Bronchial epithelial cell (primary cell): Measurements from ENCODE around the gene IFIT1B. TPM values are rescaled to one million over a fixed set of nuclear protein-coding genes. Genes with fewer than 3 reads are reported as not detected.

ENCODE experiments used
- DNase-seq: peaks from one replicate; pipeline ENCODE4 v3.0.0-alpha.2; 2010; ENCODE audit warnings: low read depth
- FAIRE-seq: peaks from 2 replicates; lab custom pipeline; 2011; peaks lifted over from hg19 to GRCh38; lab: Jason Lieb, UNC
- H3K27me3 ChIP-seq: 2 replicates; pipeline ENCODE4 v1.5.1; 2011; ENCODE audit warnings: low read length; ENCODE audit not compliant: control insufficient read depth, insufficient read depth
- H3K36me3 ChIP-seq: 2 replicates; pipeline ENCODE4 v1.5.1; 2011; ENCODE audit warnings: low read length; ENCODE audit not compliant: control insufficient read depth, insufficient read depth
- H3K4me3 ChIP-seq: 2 replicates; pipeline ENCODE4 v1.5.1; 2011; ENCODE audit warnings: mild to moderate bottlenecking, low read depth, low read length, control low read depth
- CTCF ChIP-seq: IDR thresholded peaks from 2 replicates; pipeline ENCODE4 v1.5.1; 2011; ENCODE audit warnings: mild to moderate bottlenecking, moderate library complexity, low read length, control low read depth, inconsistent platforms; ENCODE audit not compliant: insufficient read depth, severe bottlenecking
- total RNA-seq: library from RNA; depleted of rRNA; stranded (reverse); fragments of >200 nt; gene quantifications from 2 replicates; pipeline ENCODE4 v1.2.1, GENCODE V29; 2014

The IFIT1B gene
- total RNA-seq, 1 donor from 2014 or later, result not detected

DNA sequence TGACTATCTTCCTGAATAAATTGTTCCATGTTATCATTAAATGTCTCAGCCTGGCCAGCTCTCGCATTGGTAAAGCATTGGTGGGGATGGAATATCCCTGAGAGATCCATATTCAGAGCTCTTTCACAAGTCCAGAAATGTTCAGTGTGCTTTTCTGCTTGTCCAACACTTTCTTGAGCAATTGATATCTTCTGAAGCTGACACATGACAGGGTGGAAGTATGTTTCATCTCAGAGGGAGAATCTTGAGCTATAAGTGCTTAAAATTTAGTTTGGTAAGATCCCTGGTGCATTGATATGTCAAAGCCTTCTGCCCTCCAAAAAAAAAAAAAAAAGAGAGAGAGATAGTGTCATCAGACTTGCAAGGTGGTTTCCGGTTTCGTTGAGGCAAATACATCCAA lies 42.6 kb upstream of the IFIT1B start:
- no peaks in the 10 kb centered on the region for H3K36me3 ChIP-seq
- FAIRE-seq, result no peak
- TF ChIP-seq CTCF, result no peak

DNA sequence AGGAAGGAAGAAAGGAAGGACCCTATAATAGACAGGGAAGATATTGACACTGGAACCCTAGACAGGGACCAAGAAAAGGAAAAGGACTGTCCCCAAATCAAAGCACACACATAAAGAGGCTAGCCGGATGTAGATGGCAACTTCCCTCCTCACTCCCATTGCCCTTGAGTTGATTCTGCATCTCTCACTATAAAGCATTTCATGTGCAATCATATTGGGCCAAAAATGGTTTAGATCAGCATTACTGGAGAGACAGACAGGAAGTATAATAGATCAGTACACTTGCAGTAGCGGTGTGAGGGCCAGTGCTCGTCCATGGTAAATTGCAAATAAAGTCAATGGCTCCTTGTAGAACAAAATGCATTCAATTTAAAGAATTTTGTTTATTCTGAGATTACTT lies 41.6 kb upstream of the IFIT1B start:
- no peak overlapping the region for H3K4me3 ChIP-seq
- DNase-seq (no peak), FAIRE-seq (no peak)
- H3K27me3 ChIP-seq, result no peaks in the 10 kb centered on the region
- TF ChIP-seq CTCF, result no peak
- H3K36me3 ChIP-seq, result no peaks in the 10 kb centered on the region

More for the DNA sequence above, 42.6 kb upstream of the IFIT1B start:
- Histone ChIP-seq H3K4me3 (no peak overlapping the region), H3K27me3 (no peaks in the 10 kb centered on the region)
- DNase-seq, result no peak

- H3K36me3 ChIP-seq, result no peaks in the 10 kb centered on the region
- FAIRE-seq (no peak), DNase-seq (peak; percentile 96)
- H3K4me3 ChIP-seq, result no peak overlapping the region
- H3K27me3 ChIP-seq, result no peaks in the 10 kb centered on the region
- no peak for TF ChIP-seq CTCF
Observed at GRCh38 chr10:89337484-89337883, 40.4 kb upstream of the IFIT1B start.

- H3K4me3 ChIP-seq, result no peak overlapping the region
- no peak for FAIRE-seq
- TF ChIP-seq CTCF, result no peak
- DNase-seq, result no peak
- no peaks in the 10 kb centered on the region for H3K27me3 ChIP-seq
- no peaks in the 10 kb centered on the region for H3K36me3 ChIP-seq
Observed at GRCh38 chr10:89338713-89339112, 39.1 kb upstream of the IFIT1B start.

GRCh38 chr10:89339875-89340274 lies 38.0 kb upstream of the IFIT1B start:
- no peak for FAIRE-seq
- Histone ChIP-seq H3K4me3 (no peak overlapping the region), H3K36me3 (no peaks in the 10 kb centered on the region), H3K27me3 (no peaks in the 10 kb centered on the region)
- no peak for DNase-seq
- no peak for TF ChIP-seq CTCF

DNA sequence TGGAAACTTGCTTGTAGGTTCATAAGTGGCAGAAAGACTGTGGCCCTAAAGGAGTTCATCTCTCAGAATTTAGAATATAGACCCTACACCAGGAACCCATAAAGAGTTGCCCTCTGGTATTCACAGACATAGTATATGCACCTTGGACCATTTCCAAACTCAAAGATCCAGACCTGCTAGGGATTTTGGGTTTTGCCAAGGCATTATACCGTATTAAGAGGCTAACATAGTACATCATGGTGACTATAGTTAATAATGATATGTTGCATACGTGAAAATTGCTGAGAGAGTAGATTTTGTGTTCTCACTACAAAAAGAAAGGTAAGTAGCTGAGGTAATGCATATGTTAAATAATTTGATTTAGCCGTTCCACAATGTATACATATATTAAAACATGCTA lies 36.2 kb upstream of the IFIT1B start:
- no peaks in the 10 kb centered on the region for H3K36me3 ChIP-seq
- no peaks in the 10 kb centered on the region for H3K27me3 ChIP-seq
- no peak for TF ChIP-seq CTCF
- FAIRE-seq (no peak), DNase-seq (no peak)
- no peak overlapping the region for H3K4me3 ChIP-seq
